K562 (cell line): ENCODE results near the gene NRG2. TPM values are rescaled to one million over a fixed set of nuclear protein-coding genes. Genes with fewer than 3 reads are reported as not detected.

Source experiments
- ATAC-seq: fragments of 200-7000 bp; cut with Tn5 transposase; 3 replicates; pipeline ENCODE4 v1.9.1; 2020; ENCODE audit warnings: moderate library complexity
- BruUV-seq: library from RNA; stranded (reverse); fragments of 400-500 nt; replicated peaks from 2 replicates; lab custom pipeline; 2021; lab: Mats Ljungman, UMichigan
- CTCF ChIA-PET: fragments of 300-600 bp; formaldehyde crosslinking; extraction: SDS; loops from one replicate; lab custom pipeline; 2021; ENCODE audit warnings: low intra/inter-chr PET ratio; lab: Yijun Ruan, JAX
- POLR2A ChIA-PET: fragments of 300-600, 350-650 bp; sonication (Branson Sonifier 250); formaldehyde crosslinking; extraction: SDS; loops from one replicate; lab custom pipeline; 2021; ENCODE audit warnings: antibody characterized with exemption, inconsistent platforms; lab: Yijun Ruan, JAX
- DNase-seq, 4 experiments: peaks; one replicate each; pipeline versions ENCODE4 v3.0.0 to v3.0.0-alpha.2; 2011 to 2018; ENCODE audit warnings: low spot score in 3 of 4, mixed read lengths in 3 of 4; ENCODE audit errors: extremely low read depth in 1 of 4
- FAIRE-seq: peaks from 2 replicates; lab custom pipeline; 2011; peaks lifted over from hg19 to GRCh38; lab: Jason Lieb, UNC
- H2AFZ ChIP-seq: 2 replicates; pipeline ENCODE4 v1.6.0; 2011; ENCODE audit warnings: low read depth, low read length, control low read depth, inconsistent platforms
- H3K27ac ChIP-seq: fragments of 200-600 bp; 3 replicates; pipeline ENCODE4 v1.8.0; 2011; ENCODE audit warnings: low read depth, mild to moderate bottlenecking, control low read depth, inconsistent platforms, low read length, moderate library complexity, mixed read lengths; ENCODE audit errors: extremely low read depth
- H3K27me3 ChIP-seq, 2 experiments: fragments of 300-600 bp in 1 of 2; 2 replicates in 1 of 2; 3 replicates in 1 of 2; pipeline versions ENCODE4 v1.6.0 to v1.8.0; 2011; ENCODE audit warnings: inconsistent platforms in 2 of 2, low read length in 2 of 2, mild to moderate bottlenecking in 1 of 2, mixed read lengths in 1 of 2, moderate library complexity in 1 of 2; ENCODE audit not compliant: control insufficient read depth in 2 of 2, insufficient read depth in 2 of 2
- H3K36me3 ChIP-seq: fragments of 300-600 bp; 3 replicates; pipeline ENCODE4 v1.8.0; 2011; ENCODE audit warnings: mild to moderate bottlenecking, low read length, inconsistent platforms; ENCODE audit not compliant: control insufficient read depth, insufficient read depth
- H3K4me1 ChIP-seq, 2 experiments: fragments of 200-600 bp in 1 of 2; replicated peaks in 1 of 2; 2 replicates in 1 of 2; 3 replicates in 1 of 2; pipeline versions ENCODE4 v1.5.1 to v1.8.0; 2011; ENCODE audit warnings: inconsistent platforms in 2 of 2, low read length in 2 of 2, mild to moderate bottlenecking in 1 of 2, mixed read lengths in 1 of 2, moderate library complexity in 1 of 2; ENCODE audit not compliant: control insufficient read depth in 2 of 2, insufficient read depth in 2 of 2
- H3K4me2 ChIP-seq: 2 replicates; pipeline ENCODE4 v1.6.1; 2011; ENCODE audit warnings: low read length, control low read depth, inconsistent platforms, mixed read lengths; ENCODE audit not compliant: insufficient read depth
- H3K4me3 ChIP-seq: fragments of 200-600 bp; sonication (generic), shearing (Covaris generic); 2 replicates; pipeline ENCODE4 v1.5.1; 2016; ENCODE audit warnings: control low read depth, inconsistent platforms
- H3K79me2 ChIP-seq: fragments of 200-600 bp; 3 replicates; pipeline ENCODE4 v1.8.0; 2011; ENCODE audit warnings: low read length, inconsistent platforms; ENCODE audit not compliant: control insufficient read depth, insufficient read depth
- H3K9ac ChIP-seq, 2 experiments: 2 replicates each; pipeline versions ENCODE4 v1.6.0 to v1.6.1; 2011; ENCODE audit warnings: low read depth in 2 of 2, low read length in 2 of 2, control low read depth in 1 of 2, inconsistent platforms in 1 of 2, mild to moderate bottlenecking in 1 of 2, mixed read lengths in 1 of 2; ENCODE audit not compliant: insufficient read depth in 1 of 2
- H3K9me1 ChIP-seq: one replicate; pipeline ENCODE4 v1.6.0; 2011; ENCODE audit warnings: inconsistent platforms, mild to moderate bottlenecking, low read length, moderate library complexity; ENCODE audit not compliant: control insufficient read depth, insufficient read depth
- H3K9me3 ChIP-seq: replicated peaks from 2 replicates; pipeline ENCODE4 v1.5.1; 2011; ENCODE audit warnings: low read depth, low read length, inconsistent platforms; ENCODE audit not compliant: control insufficient read depth, insufficient read depth
- H4K20me1 ChIP-seq: replicated peaks from 2 replicates; pipeline ENCODE4 v1.6.1; 2011; ENCODE audit warnings: low read length, inconsistent platforms, mixed read lengths; ENCODE audit not compliant: control insufficient read depth, insufficient read depth
- ZFPM2 ChIP-seq: fragments of 250-450 bp; sonication (Bioruptor Pico); IDR thresholded peaks from 2 replicates; pipeline ENCODE4 v1.5.1; 2022; ENCODE audit warnings: mild to moderate bottlenecking
- ZNF561 ChIP-seq: fragments of 450-650 bp; formaldehyde crosslinking; conservative IDR thresholded peaks from 2 replicates; pipeline ENCODE4 v1.4.0; 2020; ENCODE audit warnings: mild to moderate bottlenecking, moderate library complexity
- WGBS: fragments of 100-300 bp; shearing (Covaris generic); methylation state at CpG from one replicate; pipeline ENCODE4 v1.1.6; 2016; ENCODE audit warnings: low coverage, mixed read lengths; ENCODE audit not compliant: insufficient coverage; ENCODE audit errors: missing lambda C conversion rate; 5-methylcytosine and 5-hydroxymethylcytosine counted together
- in situ Hi-C: fragments of 300-500 bp; cut with MboI; formaldehyde crosslinking; loops from 4 replicates; pipeline ENCODE4 v1.15.0; 2018; ENCODE audit warnings: inconsistent platforms, mixed read lengths
- intact Hi-C: fragments of 100-400 bp; cut with micrococcal nuclease; formaldehyde crosslinking; loops from 2 replicates; pipeline ENCODE4 v1.14.2; 2022
- polyA plus RNA-seq, 8 experiments: library from polyadenylated mRNA; depleted of rRNA in 4 of 8; stranded (reverse) in 5 of 8; unstranded in 3 of 8; fragments of >200 nt; fragmentation: Nextera tagmentation in 2 of 8; fragmentation: Illumina TruSeq in 1 of 8; extraction: Ambion mirVana in 2 of 8; extraction: Trizol in 1 of 8; gene quantifications; 2 replicates each; pipeline versions ENCODE4 v1.2.1 to v1.2.3, GENCODE V29; 2011 to 2014; ENCODE audit warnings: inconsistent platforms in 1 of 8, missing spikeins in 1 of 8
- total RNA-seq, 7 experiments: library from RNA; depleted of rRNA in 6 of 7; stranded (reverse); fragments of >200 nt in 6 of 7; fragmentation: Illumina TruSeq in 2 of 7; extraction: Trizol in 2 of 7; gene quantifications; 2 replicates each; pipeline versions ENCODE4 v1.2.1 to v1.2.3, GENCODE V29; 2011 to 2021; ENCODE audit warnings: low replicate concordance in 1 of 7
- TF ChIP-seq, protein P1 (sequence below): sonication (generic); formaldehyde crosslinking; IDR thresholded peaks from 2 replicates; pipeline ENCODE4 v1.8.0; 2022; ENCODE audit warnings: mild to moderate bottlenecking, missing genetic modification reagents
- TF ChIP-seq, protein P2 (sequence below): fragments of 250-450 bp; sonication (Bioruptor Pico); IDR thresholded peaks from 2 replicates; pipeline ENCODE4 v1.5.0; 2021; ENCODE audit warnings: mild to moderate bottlenecking, borderline replicate concordance
- TF ChIP-seq, protein P3 (sequence below): fragments of 450-650 bp; formaldehyde crosslinking; IDR thresholded peaks from 2 replicates; pipeline ENCODE4 v1.4.0; 2022; ENCODE audit warnings: missing genetic modification characterization
- TF ChIP-seq, protein P4 (sequence below): fragments of 250-450 bp; sonication (Bioruptor Pico); IDR thresholded peaks from 2 replicates; pipeline ENCODE4 v1.8.0; 2022; ENCODE audit warnings: inconsistent platforms
- TF ChIP-seq, protein P5 (sequence below): IDR thresholded peaks from 2 replicates; pipeline ENCODE4 v1.6.1; 2011; ENCODE audit warnings: borderline replicate concordance, low read depth, mild to moderate bottlenecking, moderate library complexity, low read length; ENCODE audit not compliant: insufficient read depth, poor library complexity, severe bottlenecking

The NRG2 gene
- total and polyA plus RNA-seq, 9 of the 15 experiments (the other 6 are each of a cell fraction or from before 2014, with no cell fraction given): not detected

DNA sequence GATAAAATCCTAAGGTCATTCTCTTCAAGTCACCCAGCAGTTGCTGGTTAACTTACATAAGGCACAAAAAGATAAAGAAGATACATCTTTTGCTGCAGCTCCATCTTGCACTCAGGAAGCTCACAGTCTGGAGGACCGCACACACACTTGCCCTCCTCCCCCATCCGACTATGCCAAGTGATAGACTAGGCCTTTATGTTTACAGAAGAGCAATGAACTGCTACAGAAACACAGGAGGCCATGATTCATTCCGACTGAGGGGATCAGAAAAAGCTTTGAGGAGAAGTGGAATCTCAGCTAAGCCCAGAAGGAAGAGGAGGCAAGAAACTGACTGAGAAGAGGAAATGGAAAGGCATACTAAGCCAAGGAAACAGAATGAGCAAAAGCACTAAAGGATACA lies 17.4 kb downstream of the NRG2 start:
- FAIRE-seq (no peak), ATAC-seq (no peak), DNase-seq (no peak)
- no peaks in the 10 kb centered on the region for H3K9me1 ChIP-seq
- in situ Hi-C loops (no loop called here), intact Hi-C loops (no loop called here)
- H3K79me2 ChIP-seq: no peaks in the 10 kb centered on the region
- BruUV-seq: no TSS peak
- H3K4me3 ChIP-seq: no peak overlapping the region
- no peaks in the 10 kb centered on the region for H3K36me3 ChIP-seq
- no peak overlapping the region for H3K27ac ChIP-seq
- ChIA-PET CTCF (no interaction called here), POLR2A (interaction anchor here (0.6 to 0.7 kb wide), 2 partner anchors 10 to 13 kb away, joined by 3 to 4 read pairs; no protein-coding TSS in a partner anchor)
- no peak overlapping the region for H3K9ac ChIP-seq
- H3K27me3 ChIP-seq: peaks cover 0 to 10% of the 10 kb centered on the region in 2 experiments; a peak in 4 of 5 replicates
- no peak overlapping the region for H3K4me2 ChIP-seq
- no peaks in the 10 kb centered on the region for H4K20me1 ChIP-seq
- no peaks in the 10 kb centered on the region for H3K9me3 ChIP-seq
- no peaks in the 10 kb centered on the region; a peak in 1 of 5 replicates for H3K4me1 ChIP-seq
- 4% methylated on average over 3 of the region's 3 CpGs for WGBS
- no peak overlapping the region for H2AFZ ChIP-seq
- TF ChIP-seq, protein P1, sequence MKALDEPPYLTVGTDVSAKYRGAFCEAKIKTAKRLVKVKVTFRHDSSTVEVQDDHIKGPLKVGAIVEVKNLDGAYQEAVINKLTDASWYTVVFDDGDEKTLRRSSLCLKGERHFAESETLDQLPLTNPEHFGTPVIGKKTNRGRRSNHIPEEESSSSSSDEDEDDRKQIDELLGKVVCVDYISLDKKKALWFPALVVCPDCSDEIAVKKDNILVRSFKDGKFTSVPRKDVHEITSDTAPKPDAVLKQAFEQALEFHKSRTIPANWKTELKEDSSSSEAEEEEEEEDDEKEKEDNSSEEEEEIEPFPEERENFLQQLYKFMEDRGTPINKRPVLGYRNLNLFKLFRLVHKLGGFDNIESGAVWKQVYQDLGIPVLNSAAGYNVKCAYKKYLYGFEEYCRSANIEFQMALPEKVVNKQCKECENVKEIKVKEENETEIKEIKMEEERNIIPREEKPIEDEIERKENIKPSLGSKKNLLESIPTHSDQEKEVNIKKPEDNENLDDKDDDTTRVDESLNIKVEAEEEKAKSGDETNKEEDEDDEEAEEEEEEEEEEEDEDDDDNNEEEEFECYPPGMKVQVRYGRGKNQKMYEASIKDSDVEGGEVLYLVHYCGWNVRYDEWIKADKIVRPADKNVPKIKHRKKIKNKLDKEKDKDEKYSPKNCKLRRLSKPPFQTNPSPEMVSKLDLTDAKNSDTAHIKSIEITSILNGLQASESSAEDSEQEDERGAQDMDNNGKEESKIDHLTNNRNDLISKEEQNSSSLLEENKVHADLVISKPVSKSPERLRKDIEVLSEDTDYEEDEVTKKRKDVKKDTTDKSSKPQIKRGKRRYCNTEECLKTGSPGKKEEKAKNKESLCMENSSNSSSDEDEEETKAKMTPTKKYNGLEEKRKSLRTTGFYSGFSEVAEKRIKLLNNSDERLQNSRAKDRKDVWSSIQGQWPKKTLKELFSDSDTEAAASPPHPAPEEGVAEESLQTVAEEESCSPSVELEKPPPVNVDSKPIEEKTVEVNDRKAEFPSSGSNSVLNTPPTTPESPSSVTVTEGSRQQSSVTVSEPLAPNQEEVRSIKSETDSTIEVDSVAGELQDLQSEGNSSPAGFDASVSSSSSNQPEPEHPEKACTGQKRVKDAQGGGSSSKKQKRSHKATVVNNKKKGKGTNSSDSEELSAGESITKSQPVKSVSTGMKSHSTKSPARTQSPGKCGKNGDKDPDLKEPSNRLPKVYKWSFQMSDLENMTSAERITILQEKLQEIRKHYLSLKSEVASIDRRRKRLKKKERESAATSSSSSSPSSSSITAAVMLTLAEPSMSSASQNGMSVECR: no peak
- no peak for TF ChIP-seq ZNF561 (CRISPR knock-in tag)
- TF ChIP-seq, protein P2, sequence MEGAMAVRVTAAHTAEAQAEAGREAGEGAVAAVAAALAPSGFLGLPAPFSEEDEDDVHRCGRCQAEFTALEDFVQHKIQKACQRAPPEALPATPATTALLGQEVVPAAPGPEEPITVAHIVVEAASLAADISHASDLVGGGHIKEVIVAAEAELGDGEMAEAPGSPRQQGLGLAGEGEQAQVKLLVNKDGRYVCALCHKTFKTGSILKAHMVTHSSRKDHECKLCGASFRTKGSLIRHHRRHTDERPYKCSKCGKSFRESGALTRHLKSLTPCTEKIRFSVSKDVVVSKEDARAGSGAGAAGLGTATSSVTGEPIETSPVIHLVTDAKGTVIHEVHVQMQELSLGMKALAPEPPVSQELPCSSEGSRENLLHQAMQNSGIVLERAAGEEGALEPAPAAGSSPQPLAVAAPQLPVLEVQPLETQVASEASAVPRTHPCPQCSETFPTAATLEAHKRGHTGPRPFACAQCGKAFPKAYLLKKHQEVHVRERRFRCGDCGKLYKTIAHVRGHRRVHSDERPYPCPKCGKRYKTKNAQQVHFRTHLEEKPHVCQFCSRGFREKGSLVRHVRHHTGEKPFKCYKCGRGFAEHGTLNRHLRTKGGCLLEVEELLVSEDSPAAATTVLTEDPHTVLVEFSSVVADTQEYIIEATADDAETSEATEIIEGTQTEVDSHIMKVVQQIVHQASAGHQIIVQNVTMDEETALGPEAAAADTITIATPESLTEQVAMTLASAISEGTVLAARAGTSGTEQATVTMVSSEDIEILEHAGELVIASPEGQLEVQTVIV (CRISPR knock-in tag): no peak
- TF ChIP-seq, protein P3, sequence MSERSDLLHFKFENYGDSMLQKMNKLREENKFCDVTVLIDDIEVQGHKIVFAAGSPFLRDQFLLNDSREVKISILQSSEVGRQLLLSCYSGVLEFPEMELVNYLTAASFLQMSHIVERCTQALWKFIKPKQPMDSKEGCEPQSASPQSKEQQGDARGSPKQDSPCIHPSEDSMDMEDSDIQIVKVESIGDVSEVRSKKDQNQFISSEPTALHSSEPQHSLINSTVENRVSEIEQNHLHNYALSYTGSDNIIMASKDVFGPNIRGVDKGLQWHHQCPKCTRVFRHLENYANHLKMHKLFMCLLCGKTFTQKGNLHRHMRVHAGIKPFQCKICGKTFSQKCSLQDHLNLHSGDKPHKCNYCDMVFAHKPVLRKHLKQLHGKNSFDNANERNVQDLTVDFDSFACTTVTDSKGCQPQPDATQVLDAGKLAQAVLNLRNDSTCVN: no peak
- TF ChIP-seq, protein P4, sequence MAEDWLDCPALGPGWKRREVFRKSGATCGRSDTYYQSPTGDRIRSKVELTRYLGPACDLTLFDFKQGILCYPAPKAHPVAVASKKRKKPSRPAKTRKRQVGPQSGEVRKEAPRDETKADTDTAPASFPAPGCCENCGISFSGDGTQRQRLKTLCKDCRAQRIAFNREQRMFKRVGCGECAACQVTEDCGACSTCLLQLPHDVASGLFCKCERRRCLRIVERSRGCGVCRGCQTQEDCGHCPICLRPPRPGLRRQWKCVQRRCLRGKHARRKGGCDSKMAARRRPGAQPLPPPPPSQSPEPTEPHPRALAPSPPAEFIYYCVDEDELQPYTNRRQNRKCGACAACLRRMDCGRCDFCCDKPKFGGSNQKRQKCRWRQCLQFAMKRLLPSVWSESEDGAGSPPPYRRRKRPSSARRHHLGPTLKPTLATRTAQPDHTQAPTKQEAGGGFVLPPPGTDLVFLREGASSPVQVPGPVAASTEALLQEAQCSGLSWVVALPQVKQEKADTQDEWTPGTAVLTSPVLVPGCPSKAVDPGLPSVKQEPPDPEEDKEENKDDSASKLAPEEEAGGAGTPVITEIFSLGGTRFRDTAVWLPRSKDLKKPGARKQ (CRISPR knock-in tag): no peak
- TF ChIP-seq, protein P5, sequence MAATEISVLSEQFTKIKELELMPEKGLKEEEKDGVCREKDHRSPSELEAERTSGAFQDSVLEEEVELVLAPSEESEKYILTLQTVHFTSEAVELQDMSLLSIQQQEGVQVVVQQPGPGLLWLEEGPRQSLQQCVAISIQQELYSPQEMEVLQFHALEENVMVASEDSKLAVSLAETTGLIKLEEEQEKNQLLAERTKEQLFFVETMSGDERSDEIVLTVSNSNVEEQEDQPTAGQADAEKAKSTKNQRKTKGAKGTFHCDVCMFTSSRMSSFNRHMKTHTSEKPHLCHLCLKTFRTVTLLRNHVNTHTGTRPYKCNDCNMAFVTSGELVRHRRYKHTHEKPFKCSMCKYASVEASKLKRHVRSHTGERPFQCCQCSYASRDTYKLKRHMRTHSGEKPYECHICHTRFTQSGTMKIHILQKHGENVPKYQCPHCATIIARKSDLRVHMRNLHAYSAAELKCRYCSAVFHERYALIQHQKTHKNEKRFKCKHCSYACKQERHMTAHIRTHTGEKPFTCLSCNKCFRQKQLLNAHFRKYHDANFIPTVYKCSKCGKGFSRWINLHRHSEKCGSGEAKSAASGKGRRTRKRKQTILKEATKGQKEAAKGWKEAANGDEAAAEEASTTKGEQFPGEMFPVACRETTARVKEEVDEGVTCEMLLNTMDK: no peak
- no peak for TF ChIP-seq ZFPM2 (CRISPR knock-in tag)
